Measurements from ENCODE around the gene GHRHR.
A peak's percentile ranks its signal among the peaks of the same experiment; 100 is the strongest.

DNA sequence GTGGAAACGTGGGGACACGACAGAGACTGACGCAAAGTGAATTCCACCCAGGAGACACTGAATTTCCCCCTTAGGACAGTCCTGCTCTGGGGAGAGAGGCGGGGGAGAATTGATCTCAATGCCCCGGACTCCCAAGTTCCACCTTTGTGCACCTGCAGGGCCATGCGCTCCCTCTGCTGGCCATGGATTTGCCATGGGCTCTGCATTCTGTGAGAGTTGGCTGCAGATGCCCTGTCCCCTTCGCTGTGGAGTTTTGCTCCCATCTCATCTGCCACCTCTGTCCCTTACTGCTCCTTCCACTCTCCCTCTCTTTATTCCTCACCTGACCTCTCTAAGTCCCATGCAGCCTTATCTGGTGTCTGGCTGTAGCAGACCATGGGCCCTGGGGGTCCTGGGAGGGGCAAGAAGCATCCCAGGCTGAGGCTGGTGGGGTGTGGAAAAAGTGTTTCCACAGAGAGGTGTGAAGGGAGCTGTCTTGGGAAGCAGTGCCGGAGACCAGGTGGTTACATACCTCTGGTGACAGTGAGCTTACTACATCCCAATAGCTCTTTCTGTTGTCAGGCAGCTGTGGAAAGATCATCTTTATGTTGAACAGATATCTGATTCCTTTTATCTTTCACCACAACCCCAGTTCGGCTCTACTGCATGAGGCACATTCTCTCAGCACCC lies 14.3 kb downstream of the GHRHR start:
- no peak for TF ChIP-seq RAD21 (conservative IDR thresholded peaks at IDR 0.05)
- no peak for TF ChIP-seq EZH2 (IDR thresholded peaks at IDR 0.05; ENCODE audit: borderline replicate concordance, insufficient read depth, low read length, poor library complexity, severe bottlenecking)
- TF ChIP-seq, protein P1, sequence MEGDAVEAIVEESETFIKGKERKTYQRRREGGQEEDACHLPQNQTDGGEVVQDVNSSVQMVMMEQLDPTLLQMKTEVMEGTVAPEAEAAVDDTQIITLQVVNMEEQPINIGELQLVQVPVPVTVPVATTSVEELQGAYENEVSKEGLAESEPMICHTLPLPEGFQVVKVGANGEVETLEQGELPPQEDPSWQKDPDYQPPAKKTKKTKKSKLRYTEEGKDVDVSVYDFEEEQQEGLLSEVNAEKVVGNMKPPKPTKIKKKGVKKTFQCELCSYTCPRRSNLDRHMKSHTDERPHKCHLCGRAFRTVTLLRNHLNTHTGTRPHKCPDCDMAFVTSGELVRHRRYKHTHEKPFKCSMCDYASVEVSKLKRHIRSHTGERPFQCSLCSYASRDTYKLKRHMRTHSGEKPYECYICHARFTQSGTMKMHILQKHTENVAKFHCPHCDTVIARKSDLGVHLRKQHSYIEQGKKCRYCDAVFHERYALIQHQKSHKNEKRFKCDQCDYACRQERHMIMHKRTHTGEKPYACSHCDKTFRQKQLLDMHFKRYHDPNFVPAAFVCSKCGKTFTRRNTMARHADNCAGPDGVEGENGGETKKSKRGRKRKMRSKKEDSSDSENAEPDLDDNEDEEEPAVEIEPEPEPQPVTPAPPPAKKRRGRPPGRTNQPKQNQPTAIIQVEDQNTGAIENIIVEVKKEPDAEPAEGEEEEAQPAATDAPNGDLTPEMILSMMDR (IDR thresholded peaks at IDR 0.05; ENCODE audit: poor library complexity, severe bottlenecking) = peak; percentile 25
- peak; percentile 19 for TF ChIP-seq SMC3 (conservative IDR thresholded peaks at IDR 0.05; ENCODE audit: poor library complexity)
- TF ChIP-seq REST (IDR thresholded peaks at IDR 0.05; ENCODE audit: borderline replicate concordance) = no peak

All from neural cell (in vitro differentiated cells).